Tibial artery (tissue), 4 donors: Measurements from ENCODE around the gene CTNND2.

Source experiments
- DNase-seq, 2 donors: peaks; one replicate each; pipeline ENCODE4 v3.0.0-alpha.2; 2019
- H3K27ac ChIP-seq, 2 donors: fragments of 200-600 bp; sonication (generic) in 1 of 2; 1 replicate in 1 of 2; 2 replicates in 1 of 2; pipeline ENCODE4 v1.5.1; 2018 to 2019; ENCODE audit warnings: mild to moderate bottlenecking in 1 of 2
- H3K27me3 ChIP-seq, 2 donors: fragments of 200-600 bp; sonication (generic) in 1 of 2; one replicate each; pipeline versions ENCODE4 v1.5.1 to v1.6.0; 2016 to 2019
- H3K36me3 ChIP-seq, 3 donors: fragments of 200-600 bp; sonication (generic) in 2 of 3; one replicate each; pipeline ENCODE4 v1.5.1; 2016 to 2019; ENCODE audit warnings: mild to moderate bottlenecking in 2 of 3
- H3K4me1 ChIP-seq, 4 donors: fragments of 200-600 bp; sonication (generic) in 2 of 4; 1 replicate in 3 of 4; 2 replicates in 1 of 4; pipeline ENCODE4 v1.5.1; 2016 to 2019
- H3K4me3 ChIP-seq, 2 donors: fragments of 200-600 bp; sonication (generic) in 1 of 2; 1 replicate in 1 of 2; 2 replicates in 1 of 2; pipeline ENCODE4 v1.5.1; 2018 to 2019; ENCODE audit warnings: mild to moderate bottlenecking in 2 of 2
- H3K9me3 ChIP-seq, 3 donors: fragments of 200-600 bp; sonication (generic) in 1 of 3; one replicate each; pipeline ENCODE4 v1.5.1; 2016 to 2019
- CTCF ChIP-seq, 2 experiments: fragments of 200-600 bp in 1 of 2; fragments of 450-650 bp in 1 of 2; IDR thresholded peaks; one replicate each; pipeline ENCODE4 v1.5.1; 2017 to 2019; ENCODE audit warnings: antibody characterized with exemption in 2 of 2, mild to moderate bottlenecking in 1 of 2, moderate library complexity in 1 of 2
- intact Hi-C: fragments of 100-400 bp; cut with DNase I; formaldehyde crosslinking; loops from one replicate; pipeline ENCODE4 v1.15.0; 2023; ENCODE audit warnings: low total_unique reads

Gene CTNND2

DNA sequence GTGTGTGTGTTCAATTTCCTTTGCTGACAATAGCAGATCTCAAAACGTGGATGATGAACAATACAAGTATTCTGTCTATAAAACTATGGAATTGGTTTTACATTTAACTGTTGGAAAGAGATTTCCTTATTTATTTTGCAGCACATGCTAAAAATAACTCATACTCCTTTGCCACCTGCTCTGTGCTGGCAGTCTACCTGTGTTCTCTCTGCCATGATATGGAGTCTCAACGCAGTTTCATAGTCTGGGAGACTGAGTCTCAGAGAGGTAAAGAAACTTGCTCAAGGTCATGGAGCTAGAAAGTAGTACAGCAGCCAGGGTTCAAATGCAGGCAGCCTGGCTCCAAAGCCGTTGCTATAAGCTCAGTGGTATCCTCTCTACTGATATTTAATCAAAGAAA lies 677.2 kb downstream of the CTNND2 start:
- TF ChIP-seq CTCF (IDR thresholded peaks at IDR 0.05), result no peak
- Histone ChIP-seq H3K36me3 (no peaks in the 10 kb centered on the region), H3K27me3 (no peaks in the 10 kb centered on the region), H3K27ac (no peak overlapping the region), H3K4me1 (no peaks in the 10 kb centered on the region), H3K9me3 (no peaks in the 10 kb centered on the region), H3K4me3 (no peak overlapping the region)
- DNase-seq, result no peak
- intact Hi-C loops, result no loop called here

GRCh38 chr5:11224436-11225187 lies 679.6 kb downstream of the CTNND2 start:
- Histone ChIP-seq H3K27me3 (no peaks in the 10 kb centered on the region), H3K4me1 (no peaks in the 10 kb centered on the region), H3K36me3 (no peaks in the 10 kb centered on the region), H3K27ac (no peak overlapping the region), H3K9me3 (no peaks in the 10 kb centered on the region), H3K4me3 (no peak overlapping the region)
- no peak for TF ChIP-seq CTCF (IDR thresholded peaks at IDR 0.05)
- intact Hi-C loops, result no loop called here
- no peak for DNase-seq

GRCh38 chr5:11222169-11222568 lies 682.1 kb downstream of the CTNND2 start:
- no peak for DNase-seq
- H3K4me1 ChIP-seq, result no peaks in the 10 kb centered on the region
- H3K9me3 ChIP-seq, result no peaks in the 10 kb centered on the region
- H3K36me3 ChIP-seq, result no peaks in the 10 kb centered on the region
- H3K27me3 ChIP-seq, result no peaks in the 10 kb centered on the region
- H3K27ac ChIP-seq, result no peak overlapping the region
- no peak overlapping the region for H3K4me3 ChIP-seq
- TF ChIP-seq CTCF (IDR thresholded peaks at IDR 0.05), result no peak
- intact Hi-C loops, result no loop called here

DNA sequence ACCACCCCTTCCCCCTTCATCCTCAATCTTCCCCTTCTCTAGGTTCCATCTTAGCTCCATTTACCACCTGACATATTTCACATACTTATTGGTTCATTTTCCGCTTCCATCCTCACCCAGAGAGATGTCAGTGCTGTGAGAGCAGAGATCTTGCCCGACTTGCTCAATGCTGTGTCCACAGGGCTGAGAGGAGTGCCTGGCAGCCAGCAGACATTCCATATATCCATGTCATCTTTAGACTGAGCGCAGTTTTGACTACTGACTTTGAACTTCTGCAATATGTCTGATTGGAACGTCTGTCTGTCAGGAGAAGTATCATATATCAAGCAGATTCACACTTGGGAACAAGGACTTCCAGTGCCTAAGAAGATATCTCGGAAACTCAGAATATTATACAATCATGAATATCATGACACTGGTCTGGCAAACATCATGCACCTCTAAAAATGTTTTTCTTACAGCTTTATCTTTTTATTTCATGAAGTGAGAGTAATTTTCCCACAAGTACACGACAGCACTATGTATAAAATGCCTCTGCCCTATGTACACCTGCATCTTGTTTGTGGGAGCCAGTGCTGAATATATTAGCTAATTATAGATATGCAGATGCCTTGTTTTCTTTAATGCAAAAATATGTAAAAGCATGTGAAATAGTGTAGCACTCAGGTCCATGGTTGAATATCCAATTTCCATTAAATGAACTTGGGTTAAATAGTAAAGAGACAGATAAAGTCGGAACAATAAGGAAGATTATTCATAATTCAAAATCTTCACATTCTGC lies 689.2 kb downstream of the CTNND2 start:
- H3K27ac ChIP-seq, result no peak overlapping the region
- no peak for TF ChIP-seq CTCF (IDR thresholded peaks at IDR 0.05)
- intact Hi-C loops, result no loop called here
- H3K9me3 ChIP-seq, result no peaks in the 10 kb centered on the region
- H3K27me3 ChIP-seq, result no peaks in the 10 kb centered on the region
- DNase-seq, result no peak
- no peaks in the 10 kb centered on the region for H3K4me1 ChIP-seq
- no peak overlapping the region for H3K4me3 ChIP-seq
- no peaks in the 10 kb centered on the region for H3K36me3 ChIP-seq

DNA sequence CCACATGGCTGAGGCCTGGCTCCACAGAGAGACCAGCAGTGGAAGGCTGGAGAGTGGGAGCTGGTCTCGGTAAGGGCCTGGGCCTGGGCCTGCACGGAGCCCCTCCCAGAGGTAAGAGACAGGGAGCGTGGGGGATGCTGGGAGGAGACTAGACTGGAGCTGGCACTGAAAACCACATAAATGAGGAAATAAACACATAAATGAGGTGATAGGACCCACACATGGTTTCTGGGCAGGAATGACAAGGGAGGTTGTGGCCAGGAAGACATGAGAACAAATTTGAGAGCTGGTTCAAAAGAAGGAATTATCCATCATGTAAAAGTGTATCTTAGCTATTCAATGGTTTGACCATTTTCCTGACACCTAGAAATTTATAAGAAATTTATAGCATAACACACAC lies 691.5 kb downstream of the CTNND2 start:
- no peak for TF ChIP-seq CTCF (IDR thresholded peaks at IDR 0.05)
- H3K9me3 ChIP-seq, result no peaks in the 10 kb centered on the region
- DNase-seq, result no peak
- no peaks in the 10 kb centered on the region for H3K27me3 ChIP-seq
- no peaks in the 10 kb centered on the region for H3K4me1 ChIP-seq
- no peak overlapping the region for H3K27ac ChIP-seq
- intact Hi-C loops, result no loop called here
- no peaks in the 10 kb centered on the region for H3K36me3 ChIP-seq
- no peak overlapping the region for H3K4me3 ChIP-seq
